ENCODE results near the gene PTPRN2.
"Not testable (repeated sequence)": the region's sequence is repeated elsewhere in the genome, so short reads cannot be mapped to it uniquely, and the experiment has no call there.

PTPRN2 gene

DNA sequence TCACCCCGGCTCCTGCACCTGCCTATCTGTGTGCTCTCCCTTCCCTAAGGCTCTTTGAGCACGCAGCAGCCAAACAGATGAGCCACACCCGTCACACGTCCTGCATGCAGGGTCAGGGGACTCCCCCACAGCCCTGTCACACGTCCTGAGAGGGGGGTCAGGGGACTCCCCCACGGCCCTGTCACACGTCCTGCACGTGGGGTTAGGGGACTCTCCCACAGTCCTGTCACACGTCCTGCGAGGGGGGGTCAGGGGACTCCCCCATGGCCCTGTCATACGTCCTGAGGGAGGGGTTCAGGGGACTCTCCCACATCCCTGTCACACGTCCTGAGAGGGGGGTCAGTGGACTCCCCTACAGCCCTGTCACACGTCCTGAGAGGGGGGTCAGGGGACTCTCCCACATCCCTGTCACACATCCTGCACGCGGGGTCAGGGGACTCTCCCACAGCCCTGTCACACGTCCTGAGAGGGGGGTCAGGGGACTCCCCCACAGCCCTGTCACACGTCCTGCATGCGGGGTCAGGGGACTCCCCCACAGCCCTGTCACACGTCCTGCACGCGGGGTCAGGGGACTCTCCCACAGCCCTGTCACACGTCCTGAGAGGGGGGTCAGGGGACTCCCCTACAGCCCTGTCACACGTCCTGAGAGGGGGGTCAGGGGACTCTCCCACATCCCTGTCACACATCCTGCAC is 211.3 kb downstream of the PTPRN2 start:
- DNase-seq = not testable (repeated sequence)

DNA sequence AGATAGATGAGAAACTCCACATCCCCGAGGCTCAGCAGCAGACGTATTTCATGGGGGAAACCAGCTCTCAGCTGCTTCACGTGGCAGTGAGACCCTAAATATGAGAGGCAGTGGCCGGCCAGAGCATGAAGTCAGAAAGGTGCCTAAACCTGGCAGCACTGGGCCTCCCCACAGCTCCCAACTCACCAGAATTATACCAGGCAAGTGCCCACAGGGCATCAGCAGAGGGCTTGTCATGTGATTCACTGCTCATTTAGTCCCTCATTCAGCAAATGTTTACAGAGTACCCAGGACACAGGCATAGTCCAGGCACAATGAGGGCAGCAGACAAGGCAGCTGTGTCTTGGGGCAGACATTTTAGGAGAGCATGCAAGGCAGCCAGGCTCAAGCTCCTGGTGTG is 212.6 kb downstream of the PTPRN2 start:
- no peak for DNase-seq

DNA sequence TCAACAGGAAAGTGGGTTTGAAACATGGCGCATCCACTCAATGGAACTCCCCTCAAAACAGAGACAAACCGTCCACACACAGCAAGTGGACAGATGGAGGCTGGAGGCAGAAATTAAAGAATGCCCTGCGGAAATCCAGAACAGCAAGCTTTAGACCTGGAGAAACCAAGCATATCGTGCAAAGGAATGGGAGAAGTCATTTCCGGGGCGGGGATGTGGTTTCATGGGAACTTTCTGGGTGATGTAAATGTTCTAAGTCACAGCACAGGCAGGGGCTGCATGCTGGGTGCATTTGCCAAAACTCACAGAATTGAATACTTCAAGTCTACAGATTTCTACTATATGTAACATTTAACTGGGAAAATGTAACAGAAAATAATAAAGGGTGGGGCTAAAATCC is 213.0 kb downstream of the PTPRN2 start:
- no peak for DNase-seq

DNA sequence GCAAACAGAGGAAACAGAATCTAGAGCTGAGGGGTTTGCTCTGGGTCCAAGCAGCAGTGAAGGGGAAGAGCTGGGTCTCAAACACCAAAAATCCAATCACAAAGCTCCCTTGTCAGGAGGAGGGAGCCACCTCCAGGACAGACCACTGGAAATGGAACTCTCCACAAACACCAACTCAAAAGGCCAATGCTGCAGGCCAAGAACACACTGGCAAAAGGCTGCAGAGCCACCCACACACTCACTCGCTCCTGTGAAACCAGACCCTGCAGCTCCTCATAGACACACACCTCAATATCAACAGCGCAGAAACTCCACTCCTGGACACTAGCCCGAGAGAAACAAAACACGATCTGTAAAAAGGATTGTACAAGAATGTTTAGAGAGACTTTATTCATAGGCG is 213.5 kb downstream of the PTPRN2 start:
- no peak for DNase-seq

DNA sequence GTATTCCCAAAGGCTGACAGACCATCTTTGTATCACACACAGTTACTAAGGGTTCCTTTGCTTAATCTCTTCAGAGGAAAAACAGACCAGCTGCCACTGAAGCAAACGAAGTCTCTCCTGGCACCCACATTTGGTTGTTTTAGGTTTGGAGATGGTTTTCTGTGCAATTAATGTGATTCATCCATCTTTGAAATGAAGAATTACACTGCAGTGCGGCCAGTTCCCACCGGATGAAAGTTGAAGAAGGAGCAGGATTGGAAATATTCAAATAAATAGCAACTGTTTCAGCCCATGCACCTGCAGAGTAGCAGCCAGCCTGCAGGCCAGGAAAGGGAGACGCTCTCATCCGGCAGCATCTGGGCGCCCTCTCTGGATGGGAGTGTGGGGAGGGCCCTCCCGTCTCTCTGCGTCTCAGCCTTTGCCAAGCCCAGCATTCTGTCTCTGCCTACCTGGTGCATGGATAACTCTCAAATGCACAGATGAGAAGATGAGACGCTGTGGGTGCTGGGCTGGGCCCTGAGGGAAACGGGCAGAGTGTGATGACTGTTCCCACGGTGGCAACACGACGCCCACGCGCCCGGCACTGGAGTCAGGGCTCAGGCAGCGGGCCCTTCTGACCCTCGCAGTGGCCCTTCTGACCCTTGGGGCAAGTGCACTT is 214.0 kb downstream of the PTPRN2 start:
- DNase-seq = no peak

DNA sequence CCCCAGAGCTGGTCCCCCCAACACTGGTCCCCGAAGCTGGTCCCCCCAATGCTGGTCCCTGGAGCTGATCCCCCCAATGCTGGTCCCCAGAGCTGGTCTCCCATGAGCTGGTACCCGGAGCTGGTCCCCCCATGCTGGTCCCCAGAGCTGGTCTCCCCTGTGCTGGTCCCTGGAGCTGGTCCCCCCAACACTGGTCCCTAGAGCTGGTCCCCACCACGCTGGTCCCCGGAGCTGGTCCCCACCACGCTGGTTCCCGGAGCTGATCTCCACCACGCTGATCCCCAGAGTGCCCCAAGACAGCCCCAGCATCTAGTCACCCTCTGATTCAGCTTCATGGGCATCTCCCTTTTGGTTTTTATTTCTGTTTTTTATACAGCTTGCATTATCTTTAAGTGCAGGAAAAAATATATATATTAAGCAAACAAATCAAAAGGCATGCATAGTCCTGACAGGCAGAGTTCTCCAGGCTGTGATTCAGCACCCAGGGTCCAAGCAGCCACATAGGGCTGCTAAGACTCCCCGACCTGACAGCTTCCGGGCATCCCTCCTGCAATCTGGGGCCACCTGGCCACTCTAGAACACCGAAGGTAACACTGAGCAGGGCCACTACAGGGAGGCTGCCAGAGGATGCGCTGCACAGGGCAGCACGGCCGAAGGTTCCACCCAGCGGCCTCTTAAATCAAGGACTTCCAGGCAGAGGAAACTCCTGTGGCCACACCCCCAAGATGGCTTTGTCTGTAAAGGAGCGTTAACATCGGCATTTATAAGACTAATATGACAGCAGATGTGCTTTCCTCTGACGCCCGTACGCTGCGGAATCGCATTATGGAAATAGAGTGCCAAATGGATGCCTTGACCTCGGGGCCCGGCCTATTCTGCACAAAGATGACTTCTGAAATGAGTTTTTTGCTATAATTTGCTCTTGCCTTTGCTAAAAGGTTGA is 215.0 kb downstream of the PTPRN2 start:
- no peak for DNase-seq

DNA sequence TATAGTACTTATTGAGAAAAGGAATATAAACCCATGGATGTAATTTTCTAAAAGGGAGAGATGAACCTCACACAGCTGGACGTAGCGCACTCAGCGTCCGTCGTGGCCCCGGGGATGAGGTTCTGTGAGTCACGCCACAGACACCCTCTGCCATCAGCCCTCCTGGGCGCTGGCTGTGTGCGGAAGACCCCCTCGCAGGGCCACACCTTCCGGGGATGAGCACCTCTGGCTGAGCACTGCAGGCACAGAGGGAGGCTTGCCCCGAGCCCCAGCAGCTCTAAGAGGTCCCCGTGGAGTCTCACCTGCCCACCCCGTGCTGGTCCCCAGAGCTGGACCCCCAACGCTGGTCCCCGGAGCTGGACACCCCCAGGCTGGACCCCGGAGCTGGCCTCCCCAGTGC is 215.8 kb downstream of the PTPRN2 start:
- no peak for DNase-seq

DNA sequence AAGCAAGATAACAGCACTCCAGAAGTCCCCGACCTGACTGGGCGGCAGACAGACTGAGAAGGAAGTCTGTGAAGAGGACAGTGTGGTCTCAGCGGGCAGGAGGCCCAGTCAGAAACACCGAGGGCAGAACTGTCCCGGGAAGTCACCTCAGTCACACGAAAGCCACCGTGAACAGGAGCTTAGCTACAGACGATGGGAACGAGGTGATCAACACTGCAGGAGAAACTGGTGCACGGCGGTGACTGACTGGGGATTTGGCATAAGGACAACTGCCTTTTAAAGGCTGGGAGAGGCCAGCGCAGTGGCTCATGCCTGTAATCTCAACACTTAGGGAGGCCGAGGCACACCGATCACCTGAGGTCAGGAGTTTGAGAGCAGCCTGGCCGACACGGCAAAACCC is 217.8 kb downstream of the PTPRN2 start:
- DNase-seq = no peak

DNA sequence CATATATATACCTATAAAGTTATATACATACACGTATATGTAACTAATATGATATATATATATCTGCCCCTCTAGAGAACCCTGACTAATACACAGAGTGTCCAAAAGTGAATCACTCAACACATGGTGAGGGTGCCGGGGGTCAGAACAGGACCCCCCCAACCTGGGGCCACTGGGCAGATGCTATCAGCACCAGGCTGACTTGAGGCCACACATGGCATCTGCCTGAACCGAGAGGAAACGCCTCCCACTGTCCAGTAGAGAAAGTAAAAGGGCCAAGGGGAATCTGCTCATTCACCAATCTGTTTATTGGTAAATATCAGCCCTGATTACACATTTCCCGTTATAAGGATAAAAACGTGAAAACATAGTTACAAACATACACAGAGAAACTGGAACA is 218.3 kb downstream of the PTPRN2 start:
- no peak for DNase-seq

DNA sequence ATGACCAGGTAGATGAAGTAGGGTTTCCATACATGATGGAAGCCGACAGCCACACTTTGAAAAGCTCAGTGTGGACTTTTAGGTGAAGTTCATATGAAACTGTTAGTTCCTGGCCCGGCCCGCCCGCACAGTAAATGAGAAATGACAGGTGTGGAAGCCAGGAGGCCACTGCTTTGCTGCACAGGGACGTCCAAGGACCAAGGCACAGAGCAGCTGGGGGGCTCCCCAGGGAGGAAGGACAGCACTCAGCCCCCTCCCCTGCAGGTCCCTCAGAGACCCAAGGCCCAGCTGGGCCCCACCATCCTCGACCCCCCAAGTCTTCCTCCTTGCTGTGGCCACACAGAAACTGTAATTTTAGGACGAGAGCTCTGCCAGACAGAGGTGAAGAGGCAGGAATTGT is 219.2 kb downstream of the PTPRN2 start:
- no peak for DNase-seq

DNA sequence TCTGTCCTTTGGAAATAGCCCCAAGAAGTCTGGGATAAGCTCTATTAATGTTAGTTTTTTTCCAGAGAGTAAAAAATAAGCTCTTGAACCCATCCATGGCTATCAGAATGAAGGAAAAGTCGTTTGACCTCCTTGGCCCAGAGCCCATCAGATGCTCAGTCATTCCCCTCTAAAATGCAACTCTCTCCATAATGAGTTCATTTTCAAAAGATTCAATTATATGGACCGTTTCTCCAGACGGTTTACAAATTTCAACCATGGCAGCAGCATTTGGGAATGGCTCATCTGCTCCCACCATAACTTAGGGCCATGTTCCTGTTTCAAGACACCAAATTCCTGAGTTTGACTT is 220.0 kb downstream of the PTPRN2 start:
- no peak for DNase-seq

DNA sequence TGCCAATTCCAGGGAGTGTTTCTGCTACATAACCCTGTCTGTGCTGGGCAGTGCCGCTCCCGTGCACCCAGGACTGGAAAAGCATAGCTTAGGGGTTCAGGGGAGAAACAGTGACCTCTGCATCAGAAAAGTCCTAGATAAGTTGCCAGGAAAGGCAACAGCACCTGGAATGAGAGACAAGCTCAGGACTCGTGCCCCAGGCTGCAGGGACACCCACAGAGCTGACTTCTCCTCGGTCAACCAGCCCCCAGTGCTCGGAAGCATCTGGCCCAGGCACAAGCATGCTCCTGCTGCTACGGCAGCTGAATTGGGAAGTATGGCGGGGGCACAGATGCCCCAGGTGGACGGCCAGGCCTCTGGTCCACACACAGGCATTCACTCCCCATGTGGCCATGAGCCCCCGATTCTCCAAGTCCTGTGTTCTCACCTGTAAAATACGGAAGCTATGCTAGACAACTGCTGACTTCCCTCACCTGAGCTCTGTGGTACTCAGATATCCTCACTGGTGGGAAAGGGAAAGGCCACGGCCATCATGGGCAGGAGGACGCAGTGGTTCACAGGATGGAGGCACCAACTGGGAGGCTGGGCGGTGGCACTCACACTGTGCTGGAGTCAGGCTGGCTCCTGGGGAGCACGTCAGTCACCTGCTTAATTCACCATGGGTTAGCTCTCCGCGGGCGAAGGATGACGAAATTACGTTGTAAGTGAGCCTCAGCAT is 220.5 kb downstream of the PTPRN2 start:
- DNase-seq = no peak

DNA sequence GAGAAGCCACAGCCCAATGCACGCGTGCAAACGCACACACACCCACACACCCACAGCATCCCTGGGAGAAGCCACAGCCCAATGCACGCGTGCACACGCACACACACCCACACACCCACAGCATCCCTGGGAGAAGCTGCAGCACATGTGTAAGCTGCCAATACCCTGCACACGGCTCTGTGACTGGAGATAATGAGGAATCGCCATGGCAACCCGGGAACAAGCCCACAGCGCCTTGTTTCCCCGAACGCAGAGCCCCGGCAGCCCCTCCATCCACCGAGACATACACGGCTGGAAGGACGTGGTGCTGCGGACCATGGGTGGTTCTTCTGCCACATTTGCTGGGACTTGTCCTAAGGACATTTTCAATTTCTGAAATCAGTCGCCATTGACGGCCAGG is 221.3 kb downstream of the PTPRN2 start:
- no peak for DNase-seq

DNA sequence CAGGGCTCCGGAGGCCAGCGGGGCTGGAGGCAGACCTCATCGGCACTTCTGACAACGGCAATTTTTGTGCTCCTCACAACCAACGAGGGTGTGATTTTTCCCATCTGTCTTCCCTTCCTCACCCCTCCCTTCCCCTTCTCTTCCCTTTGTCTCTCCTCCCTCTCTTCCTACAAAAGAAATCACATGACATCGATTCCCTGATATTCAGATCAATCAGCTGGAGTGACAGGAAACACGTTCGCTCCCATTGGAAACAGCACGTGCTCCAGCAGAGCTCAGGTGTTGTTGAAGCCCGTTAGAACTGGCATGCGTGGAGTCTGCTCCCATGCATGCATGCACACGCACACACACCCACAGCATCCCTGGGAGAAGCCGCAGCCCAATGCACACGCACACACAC is 222.4 kb downstream of the PTPRN2 start:
- no peak for DNase-seq

DNA sequence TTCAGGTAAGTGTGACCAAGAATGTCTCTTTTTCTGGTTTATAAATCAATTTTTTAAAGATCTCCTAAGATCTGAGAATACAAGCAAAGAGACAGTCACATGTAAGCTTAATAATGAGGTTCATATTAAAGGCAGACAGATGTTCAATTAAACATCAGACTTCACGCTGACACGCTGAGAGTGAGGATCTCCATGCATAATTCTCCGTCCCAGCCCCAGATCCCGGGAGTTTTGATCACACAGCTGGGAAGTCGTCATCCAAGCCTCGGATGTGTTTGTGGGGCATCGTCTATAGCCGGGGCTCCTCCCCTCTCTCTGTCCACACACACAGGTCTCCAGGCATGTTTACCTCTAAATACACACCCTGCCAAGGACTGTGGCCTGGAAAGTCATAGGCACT is 223.2 kb downstream of the PTPRN2 start:
- DNase-seq = no peak

DNA sequence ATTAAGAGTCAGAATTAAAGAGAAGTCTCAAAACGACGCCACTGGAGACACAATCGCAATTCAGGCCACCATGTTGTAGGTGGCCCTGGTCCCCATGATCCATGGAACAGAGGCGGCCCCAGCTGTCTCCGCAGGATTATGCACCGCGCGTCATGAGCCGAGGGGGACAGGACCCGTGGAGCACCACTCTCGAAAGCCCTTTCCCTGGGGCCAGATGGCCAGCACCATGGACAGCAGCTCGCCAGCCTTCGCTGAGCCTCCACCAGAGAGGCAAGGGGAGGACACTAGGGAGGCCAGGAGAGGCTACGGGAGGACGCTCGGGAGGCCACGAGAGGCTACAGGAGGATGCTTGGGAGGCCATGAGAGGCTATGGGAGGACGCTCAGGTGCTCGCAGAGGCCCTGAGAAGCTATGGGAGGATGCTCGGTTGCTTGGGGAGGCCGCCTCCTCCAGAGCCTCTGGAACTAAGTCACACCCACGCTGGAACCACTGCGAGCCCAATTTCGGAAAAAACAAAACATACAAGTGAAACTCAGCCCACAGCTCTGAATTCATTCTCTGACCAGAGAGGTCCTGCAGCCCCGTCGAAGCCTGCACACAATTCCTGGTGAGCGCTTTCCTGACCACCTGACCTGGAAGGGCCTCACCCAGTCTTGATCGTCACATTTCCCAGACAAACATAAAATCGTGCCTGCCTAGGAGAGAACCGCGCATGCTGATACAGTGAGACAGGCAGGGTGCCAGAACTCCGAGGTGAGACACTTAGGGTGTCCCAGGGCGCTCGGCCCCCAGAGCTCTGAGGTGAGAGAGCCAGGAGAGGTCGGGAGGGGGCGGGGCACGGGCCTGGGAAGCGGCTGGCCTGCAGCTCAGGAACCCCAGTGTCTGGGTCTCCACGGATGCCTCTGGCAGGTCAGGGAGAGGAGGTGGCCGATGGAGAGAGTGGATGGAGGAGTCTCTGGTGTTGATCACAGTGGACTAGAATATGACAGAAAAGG is 224.4 kb downstream of the PTPRN2 start:
- DNase-seq = no peak

DNA sequence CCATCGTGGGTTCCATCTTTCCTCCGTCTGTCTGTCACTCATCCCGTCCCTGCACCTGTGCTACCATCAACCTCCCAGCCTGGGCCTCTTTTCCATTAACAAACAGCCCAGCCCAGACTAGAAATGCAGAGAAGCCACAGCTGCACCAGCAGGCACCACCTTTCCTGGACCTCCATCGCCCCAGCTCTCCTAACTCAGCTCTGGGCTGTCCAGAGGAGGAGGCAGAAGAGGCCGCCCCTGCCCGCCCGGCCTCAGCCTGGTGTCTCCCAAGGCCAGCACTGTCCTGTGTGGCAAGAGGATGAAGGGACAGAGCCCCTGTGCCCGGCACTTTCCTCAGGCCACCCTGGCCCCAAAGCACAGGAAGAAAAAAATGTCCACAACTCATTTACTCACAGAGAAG is 225.6 kb downstream of the PTPRN2 start:
- no peak for DNase-seq

DNA sequence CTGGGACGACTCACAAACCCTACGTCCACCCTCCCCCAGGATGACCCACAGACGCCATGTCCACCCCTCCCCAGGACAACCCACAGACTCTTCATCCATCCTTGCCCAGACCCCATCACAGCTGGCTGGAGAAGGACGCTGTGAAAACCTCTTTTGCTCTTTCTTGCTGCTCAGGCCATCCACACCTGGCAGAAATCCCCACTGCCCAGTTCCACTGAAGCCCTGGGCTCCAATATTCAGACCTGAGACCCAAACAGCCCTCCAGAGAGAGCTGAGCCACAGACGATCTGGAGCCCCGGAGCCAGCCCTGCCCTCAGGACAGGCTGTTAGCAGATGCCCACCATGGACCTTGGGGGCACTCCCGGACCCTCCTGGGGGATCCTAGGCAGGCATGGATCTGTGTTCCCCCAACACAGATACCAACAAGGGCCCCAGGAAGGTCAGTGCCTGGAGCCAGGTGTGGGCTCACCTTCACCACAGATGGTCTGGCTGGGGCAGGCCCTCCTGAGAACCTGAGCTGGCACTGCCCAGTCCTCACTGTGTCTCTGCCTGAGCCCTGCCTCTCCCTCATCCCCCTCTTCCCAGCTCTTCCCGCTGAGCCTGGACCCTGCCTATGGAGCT is 226.2 kb downstream of the PTPRN2 start:
- DNase-seq = no peak

DNA sequence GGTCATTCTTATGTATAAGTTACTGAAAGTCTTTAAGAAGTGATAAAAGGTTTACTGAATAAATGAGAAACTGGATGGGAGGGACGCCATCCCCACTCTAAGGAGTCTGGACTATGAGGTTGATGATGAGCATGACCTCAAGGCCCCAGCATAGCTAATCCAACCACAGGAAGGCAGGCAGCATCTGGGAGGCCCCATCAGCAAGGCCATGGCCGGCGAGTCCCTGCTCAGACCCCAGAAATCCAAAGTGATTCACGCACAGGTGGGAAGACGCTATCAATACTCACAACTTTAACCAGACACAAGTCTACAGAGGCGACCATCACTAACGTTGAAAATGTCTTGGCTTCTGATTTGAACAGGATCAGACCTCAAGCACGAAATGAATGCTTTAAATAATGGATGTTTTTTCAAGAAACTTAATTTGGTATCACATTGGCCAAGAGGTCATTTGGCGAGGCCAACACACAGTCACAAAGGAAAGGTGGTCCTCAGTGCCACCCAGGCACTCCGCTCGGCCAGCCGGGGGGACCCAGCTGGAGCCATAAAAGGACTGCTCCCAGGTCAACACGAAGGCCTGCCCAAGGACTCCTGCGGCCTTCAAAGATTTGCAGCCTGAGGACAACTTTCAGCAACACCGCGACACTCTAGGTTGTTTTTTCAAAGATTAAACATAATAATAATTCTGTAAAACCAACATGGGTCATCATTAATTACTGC is 228.5 kb downstream of the PTPRN2 start:
- no peak for DNase-seq

DNA sequence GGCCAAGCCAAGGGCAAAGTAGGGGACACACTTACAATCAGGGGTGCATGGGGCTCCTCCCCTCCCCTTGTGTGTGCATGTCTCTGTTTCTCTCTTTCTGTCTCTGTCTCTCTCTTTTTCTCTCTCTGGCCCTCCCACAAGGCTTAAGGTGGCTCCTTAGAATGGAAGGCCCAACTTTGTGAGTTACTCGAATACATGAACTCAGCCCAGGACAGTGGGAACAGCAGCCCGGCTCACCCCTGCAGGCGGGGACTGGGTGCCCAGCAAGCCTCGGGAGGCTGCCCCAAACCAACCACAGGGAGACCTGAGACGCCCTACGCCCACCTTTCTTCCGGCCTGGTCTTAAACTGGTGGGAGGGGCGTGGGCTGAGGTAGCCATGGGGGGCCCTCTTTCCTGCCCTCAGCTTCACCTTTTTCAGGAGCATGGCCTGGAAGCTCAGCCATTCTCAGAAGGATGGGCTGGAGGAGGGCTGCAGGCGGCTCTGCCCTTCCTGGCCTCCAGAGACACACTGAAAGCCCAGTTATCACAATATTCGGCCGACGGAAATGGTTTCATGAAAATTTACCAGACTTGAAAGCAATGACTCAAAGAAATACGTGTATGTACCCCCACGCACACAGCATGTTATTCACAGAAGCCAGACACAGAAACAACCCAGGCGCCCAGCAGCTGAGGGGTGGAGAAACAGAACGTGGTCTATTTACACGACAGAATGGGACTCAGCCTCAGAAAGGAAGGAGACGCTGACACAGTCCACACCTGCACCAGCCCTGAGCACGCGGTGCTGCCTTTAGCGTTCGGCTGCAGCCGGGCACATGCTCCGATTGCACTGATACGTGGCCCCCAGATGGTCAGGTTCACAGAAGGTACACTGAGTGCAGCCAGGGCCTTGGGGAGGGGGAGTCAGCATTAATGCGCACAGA is 229.5 kb downstream of the PTPRN2 start:
- no peak for DNase-seq
